ENCODE measurements around the gene HELZ2.
A peak's percentile ranks its signal among the peaks of the same experiment; 100 is the strongest.
"Not testable (repeated sequence)": the region's sequence is repeated elsewhere in the genome, so short reads cannot be mapped to it uniquely, and the experiment has no call there.

The HELZ2 gene

GRCh38 chr20:63579017-63579694 is 5.1 kb upstream of the HELZ2 start:
- DNase-seq (ENCODE audit: low read depth): no peak

GRCh38 chr20:63578224-63579016 is 4.4 kb upstream of the HELZ2 start:
- no peak for DNase-seq (ENCODE audit: low read depth)

GRCh38 chr20:63577317-63577894 is 3.4 kb upstream of the HELZ2 start:
- DNase-seq (ENCODE audit: low read depth): no peak

GRCh38 chr20:63576311-63576710 is 2.3 kb upstream of the HELZ2 start:
- no peak for DNase-seq (ENCODE audit: low read depth)

- DNase-seq (ENCODE audit: low read depth): peak; percentile 71
Measured at GRCh38 chr20:63574829-63575743, 1.0 kb upstream of the HELZ2 start.

- DNase-seq (ENCODE audit: low read depth): peak; percentile 32
Measured at GRCh38 chr20:63573647-63574131, 350 bp downstream of the HELZ2 start.

GRCh38 chr20:63572788-63573646 is 1.0 kb downstream of the HELZ2 start:
- peak; percentile 32 for DNase-seq (ENCODE audit: low read depth)

- no peak for DNase-seq (ENCODE audit: low read depth)
Measured at GRCh38 chr20:63572071-63572787, 1.8 kb downstream of the HELZ2 start.

- not testable (repeated sequence) for DNase-seq (ENCODE audit: low read depth)
Measured at GRCh38 chr20:63571087-63571478, 3.0 kb downstream of the HELZ2 start.

- no peak for DNase-seq (ENCODE audit: low read depth)
Measured at GRCh38 chr20:63570281-63571086, 3.6 kb downstream of the HELZ2 start.

- DNase-seq (ENCODE audit: low read depth): no peak
Measured at GRCh38 chr20:63568986-63569949, 4.8 kb downstream of the HELZ2 start.

GRCh38 chr20:63568170-63568981 is 5.7 kb downstream of the HELZ2 start:
- DNase-seq (ENCODE audit: low read depth): no peak

GRCh38 chr20:63567386-63568169 is 6.5 kb downstream of the HELZ2 start:
- no peak for DNase-seq (ENCODE audit: low read depth)

GRCh38 chr20:63567136-63567385 is 7.0 kb downstream of the HELZ2 start:
- DNase-seq (ENCODE audit: low read depth): no peak

- no peak for DNase-seq (ENCODE audit: low read depth)
Measured at GRCh38 chr20:63566395-63567135, 7.5 kb downstream of the HELZ2 start.

- DNase-seq (ENCODE audit: low read depth): no peak
Measured at GRCh38 chr20:63565699-63566335, 8.2 kb downstream of the HELZ2 start.

Measured in ELR (cell line).